Liver (tissue), 3 donors: ENCODE results near the gene ST3GAL3.

Experiments used
- RAD21 ChIP-seq, 2 donors: IDR thresholded peaks; 2 replicates each; pipeline ENCODE4 v1.6.1; 2016; ENCODE audit warnings: antibody characterized with exemption in 2 of 2, mild to moderate bottlenecking in 2 of 2
- TF ChIP-seq, protein P1 (sequence below): fragments of 150-350 bp; IDR thresholded peaks from 2 replicates; pipeline ENCODE4 v1.5.1; 2017; ENCODE audit warnings: improper control_type of control experiment, low read depth, low read length; ENCODE audit not compliant: missing input control
- donor health status: healthy.
- donor health status: healthy.

DNA sequence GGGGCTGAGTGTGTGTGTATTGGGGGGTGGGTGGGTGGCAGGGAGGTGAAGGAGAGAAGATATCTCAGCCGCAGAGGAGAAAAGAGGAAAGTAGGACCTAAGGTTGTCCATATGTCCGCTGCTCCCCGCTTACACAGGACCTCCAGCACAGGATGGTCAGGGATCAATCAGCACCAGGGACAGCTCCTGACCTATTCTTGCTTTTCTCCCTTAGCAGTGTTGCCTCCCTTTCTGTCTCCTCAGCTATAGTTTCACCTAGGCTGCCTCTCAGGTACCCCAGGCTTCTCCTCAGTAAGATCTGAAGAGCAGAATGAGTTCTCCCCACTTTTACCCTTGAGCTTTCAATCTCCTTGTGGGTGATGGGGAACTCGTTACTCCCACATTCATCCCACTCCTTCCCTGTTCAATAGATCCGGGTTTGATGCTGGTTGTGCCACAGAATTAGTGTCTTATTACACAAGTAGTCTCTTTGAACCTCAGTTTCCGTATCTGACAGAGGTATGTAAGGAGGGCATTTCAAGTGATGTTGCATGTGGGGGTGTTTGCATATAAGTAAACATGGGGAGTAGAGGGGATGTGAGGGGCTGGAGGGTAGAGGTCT, 261.1 kb downstream of the ST3GAL3 start:
- TF ChIP-seq RAD21 (IDR thresholded peaks at IDR 0.05): no peak
- TF ChIP-seq, protein P1, sequence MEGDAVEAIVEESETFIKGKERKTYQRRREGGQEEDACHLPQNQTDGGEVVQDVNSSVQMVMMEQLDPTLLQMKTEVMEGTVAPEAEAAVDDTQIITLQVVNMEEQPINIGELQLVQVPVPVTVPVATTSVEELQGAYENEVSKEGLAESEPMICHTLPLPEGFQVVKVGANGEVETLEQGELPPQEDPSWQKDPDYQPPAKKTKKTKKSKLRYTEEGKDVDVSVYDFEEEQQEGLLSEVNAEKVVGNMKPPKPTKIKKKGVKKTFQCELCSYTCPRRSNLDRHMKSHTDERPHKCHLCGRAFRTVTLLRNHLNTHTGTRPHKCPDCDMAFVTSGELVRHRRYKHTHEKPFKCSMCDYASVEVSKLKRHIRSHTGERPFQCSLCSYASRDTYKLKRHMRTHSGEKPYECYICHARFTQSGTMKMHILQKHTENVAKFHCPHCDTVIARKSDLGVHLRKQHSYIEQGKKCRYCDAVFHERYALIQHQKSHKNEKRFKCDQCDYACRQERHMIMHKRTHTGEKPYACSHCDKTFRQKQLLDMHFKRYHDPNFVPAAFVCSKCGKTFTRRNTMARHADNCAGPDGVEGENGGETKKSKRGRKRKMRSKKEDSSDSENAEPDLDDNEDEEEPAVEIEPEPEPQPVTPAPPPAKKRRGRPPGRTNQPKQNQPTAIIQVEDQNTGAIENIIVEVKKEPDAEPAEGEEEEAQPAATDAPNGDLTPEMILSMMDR: no peak
